GM13977 (cell line): ENCODE measurements around the gene TTC3.

Source experiments
- DNase-seq: peaks from one replicate; pipeline ENCODE4 v3.0.0; 2012; ENCODE audit warnings: low spot score
- in situ Hi-C: fragments of 300-500 bp; cut with MboI; formaldehyde crosslinking; loops from one replicate; pipeline ENCODE4 v1.12.0; 2022; ENCODE audit warnings: low sequenced_read_pairs, low pct_unique_long_range_greater_than_20kb, mixed read lengths, inconsistent platforms; ENCODE audit not compliant: unreplicated experiment
- TF ChIP-seq, protein P1 (sequence below): IDR thresholded peaks from 2 replicates; pipeline ENCODE4 v1.5.1; 2012; ENCODE audit warnings: mild to moderate bottlenecking, control low read depth; ENCODE audit not compliant: insufficient read depth; ENCODE audit errors: extremely low read depth, missing control alignments

Gene TTC3

DNA sequence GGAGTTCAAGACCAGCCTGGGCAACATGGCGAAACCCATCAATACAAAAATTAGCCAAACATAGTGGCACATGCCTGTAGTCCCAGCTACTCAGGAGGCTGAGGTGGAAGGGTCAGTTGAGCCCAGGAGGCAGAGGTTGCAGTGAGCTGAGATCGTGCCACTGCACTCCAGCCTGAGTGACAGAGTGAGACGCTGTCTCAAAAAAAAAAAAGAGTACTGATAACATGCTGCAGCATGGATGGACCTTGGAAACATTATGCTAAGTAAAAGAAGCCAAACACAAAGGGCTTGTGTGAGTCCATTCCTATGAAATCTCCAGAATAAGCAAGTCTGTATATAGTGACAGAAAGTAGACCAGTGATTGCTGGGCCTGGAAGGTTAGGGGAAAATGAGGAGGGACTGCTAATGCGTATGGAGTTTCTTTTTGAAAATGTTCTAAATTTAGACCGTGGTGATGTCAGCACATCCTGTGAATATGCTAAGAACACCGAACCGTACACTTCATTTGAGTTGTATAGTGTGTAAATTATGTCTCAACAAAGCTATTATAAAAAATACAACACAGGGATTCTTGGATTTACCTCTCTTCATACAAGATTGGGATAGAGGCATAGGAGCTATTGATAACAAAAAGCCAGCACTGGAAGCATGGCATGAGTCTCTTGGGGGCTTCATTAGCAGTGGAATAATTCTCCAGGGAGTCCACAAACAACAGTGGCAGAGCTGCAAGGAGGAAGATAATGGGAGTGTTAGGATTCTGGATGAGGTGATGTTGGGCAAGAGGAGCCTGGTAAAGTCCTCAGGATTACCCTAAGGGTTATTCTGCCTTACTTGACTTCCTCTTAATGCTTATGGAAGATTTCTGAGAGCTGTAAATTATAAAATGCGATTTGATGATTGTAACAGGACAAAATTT, 73.5 kb downstream of the TTC3 start:
- TF ChIP-seq, protein P1, sequence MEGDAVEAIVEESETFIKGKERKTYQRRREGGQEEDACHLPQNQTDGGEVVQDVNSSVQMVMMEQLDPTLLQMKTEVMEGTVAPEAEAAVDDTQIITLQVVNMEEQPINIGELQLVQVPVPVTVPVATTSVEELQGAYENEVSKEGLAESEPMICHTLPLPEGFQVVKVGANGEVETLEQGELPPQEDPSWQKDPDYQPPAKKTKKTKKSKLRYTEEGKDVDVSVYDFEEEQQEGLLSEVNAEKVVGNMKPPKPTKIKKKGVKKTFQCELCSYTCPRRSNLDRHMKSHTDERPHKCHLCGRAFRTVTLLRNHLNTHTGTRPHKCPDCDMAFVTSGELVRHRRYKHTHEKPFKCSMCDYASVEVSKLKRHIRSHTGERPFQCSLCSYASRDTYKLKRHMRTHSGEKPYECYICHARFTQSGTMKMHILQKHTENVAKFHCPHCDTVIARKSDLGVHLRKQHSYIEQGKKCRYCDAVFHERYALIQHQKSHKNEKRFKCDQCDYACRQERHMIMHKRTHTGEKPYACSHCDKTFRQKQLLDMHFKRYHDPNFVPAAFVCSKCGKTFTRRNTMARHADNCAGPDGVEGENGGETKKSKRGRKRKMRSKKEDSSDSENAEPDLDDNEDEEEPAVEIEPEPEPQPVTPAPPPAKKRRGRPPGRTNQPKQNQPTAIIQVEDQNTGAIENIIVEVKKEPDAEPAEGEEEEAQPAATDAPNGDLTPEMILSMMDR, result no peak
- in situ Hi-C loops, result no loop called here

DNA sequence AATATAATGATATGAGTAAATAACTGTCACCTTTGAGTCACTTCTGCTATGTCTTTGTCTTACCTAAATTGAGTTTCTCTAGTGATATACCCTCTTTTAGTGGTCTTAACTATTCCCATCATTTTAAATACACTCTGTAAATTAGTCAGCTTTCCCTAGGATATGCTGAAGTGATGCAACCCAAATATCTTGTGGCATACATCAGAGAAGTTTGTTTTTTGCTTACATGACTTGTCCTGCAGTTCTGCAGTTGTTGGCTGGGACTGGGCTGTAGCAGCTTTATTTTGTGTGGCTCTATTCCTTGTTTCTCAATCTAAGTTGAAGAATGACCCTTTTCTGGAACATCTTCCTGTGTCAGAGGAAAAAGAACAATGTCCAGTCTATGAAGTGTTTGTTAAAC, 76.4 kb downstream of the TTC3 start:
- TF ChIP-seq, protein P1, result no peak
- DNase-seq, result no peak
- in situ Hi-C loops, result no loop called here

More for the DNA sequence above, 73.5 kb downstream of the TTC3 start:
- no peak for DNase-seq

DNA sequence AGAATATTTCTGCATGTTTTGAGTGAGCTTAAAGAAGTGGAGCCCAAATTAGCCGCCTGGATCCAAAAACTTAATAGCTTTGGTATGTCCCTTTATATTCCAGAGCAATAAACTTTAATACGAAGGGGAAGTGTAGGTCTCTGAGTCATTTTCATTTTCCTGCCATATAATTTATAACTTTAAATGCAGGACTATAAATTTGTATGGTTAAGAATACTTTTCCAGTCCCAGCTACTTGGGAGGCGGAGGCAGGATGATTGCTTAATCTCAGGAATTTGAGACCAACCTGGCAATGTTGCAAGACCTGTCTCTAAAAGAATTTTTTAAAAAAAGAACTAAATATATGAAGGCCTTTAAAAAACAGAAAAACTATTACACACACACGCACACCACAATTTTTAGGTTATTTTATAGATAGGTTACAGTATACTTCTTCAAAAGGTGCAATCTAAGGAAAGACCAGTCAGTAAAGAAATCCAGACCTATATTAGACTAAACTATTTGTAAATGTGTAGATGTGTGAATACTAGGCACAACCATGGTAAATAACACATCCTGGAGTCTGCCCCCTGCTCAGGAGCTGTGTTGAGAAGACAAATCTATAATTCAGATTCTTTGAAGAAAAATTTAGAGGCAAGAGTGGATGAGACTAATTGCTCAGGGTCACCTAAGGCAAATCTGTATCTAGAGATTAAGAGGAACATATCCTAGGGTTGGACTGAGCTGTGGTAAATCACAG, 80.3 kb downstream of the TTC3 start:
- in situ Hi-C loops, result no loop called here
- TF ChIP-seq, protein P1, result no peak
- DNase-seq, result no peak

DNA sequence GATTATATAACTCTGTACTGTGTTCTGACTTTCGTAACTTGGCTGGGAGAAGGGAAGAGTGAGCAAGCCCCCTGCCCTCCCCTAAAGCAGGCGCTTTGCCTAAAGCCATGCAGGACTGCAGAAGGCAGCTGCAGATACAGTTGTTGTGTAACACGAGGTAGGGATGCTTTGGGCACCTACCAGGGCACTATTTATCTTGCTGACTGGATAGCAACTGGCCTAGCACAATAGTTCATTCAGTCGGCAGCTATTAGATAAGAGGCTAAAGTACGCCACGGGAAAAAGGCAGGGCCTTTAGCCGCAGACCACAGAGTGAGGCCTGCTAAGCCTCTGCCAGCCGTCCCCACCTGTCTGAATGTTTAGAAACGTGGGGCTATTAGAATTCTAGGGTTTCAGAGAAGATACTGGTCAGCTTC, 80.9 kb downstream of the TTC3 start:
- DNase-seq, result no peak

DNA sequence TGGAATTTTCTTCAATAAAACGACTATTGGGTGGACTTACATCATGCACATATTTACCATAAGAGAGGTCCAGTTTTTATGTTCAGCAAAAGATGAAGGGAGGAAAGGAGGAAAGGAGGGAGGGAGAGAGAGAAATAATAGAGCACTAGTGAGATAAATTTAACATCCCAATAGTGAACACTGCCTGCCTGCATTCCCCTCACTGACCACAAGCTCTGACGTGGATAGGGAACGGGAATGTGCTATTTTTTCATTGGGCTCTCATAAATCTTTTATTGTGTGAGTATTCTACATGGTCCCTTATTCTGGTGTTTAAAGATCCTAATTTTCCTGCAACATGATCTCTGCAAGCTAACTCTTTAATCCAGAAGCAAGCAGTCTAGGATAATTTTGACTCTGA, 82.1 kb downstream of the TTC3 start:
- in situ Hi-C loops, result no loop called here
- TF ChIP-seq, protein P1, result no peak
- no peak for DNase-seq

More for the DNA sequence above, 80.9 kb downstream of the TTC3 start:
- TF ChIP-seq, protein P1, result no peak
- in situ Hi-C loops, result no loop called here

DNA sequence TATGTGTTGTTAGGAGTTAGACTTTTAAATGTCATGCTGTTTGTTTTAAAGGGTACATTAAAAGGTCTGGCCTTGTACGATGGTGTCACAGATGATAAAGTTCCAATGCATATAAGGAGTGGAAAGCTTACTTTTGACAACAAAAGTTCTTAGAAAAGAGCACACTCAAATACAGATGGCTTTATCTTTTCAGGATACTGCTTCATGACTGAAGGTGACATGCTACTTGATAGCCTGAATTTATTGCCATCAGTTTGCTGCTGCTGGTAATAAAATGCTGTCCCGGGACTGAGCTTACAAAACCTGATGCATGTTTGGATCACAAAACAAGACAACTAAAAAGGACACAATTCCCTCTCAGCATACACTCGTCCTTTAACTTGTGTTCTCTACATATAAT, 84.9 kb downstream of the TTC3 start:
- DNase-seq, result no peak
- TF ChIP-seq, protein P1, result no peak
- in situ Hi-C loops, result no loop called here
